GM19397 (cell line): ENCODE results near the gene AIFM2.
"Not testable (repeated sequence)": the region's sequence is repeated elsewhere in the genome, so short reads cannot be mapped to it uniquely, and the experiment has no call there.

ENCODE experiments used
- ATAC-seq: cut with Tn5 transposase; IDR thresholded peaks from one replicate; pipeline ENCODE4 v1.9.1; 2021; ENCODE audit warnings: mild to moderate bottlenecking, moderate library complexity; ENCODE audit not compliant: unreplicated experiment

AIFM2 gene

DNA sequence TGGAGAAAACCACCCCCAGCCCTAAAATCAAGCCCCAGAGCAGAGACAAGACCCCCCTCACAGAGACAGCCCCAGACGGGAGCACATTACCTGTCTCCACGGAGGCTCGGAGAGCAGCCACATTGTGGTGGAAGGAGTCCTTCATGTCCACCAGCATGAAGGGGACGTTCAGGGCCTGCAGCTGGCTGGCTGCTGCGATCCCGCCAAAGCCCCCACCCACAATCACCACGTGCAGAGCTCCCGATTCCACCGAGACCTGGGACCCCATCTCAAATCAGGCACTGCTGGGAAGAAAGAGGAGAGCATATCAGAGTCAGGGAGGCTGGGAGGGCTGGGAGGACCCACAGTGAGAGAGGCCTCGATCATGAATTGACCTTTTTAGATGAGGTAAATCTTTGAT lies 8.8 kb downstream of the AIFM2 start:
- ATAC-seq, result no peak

GRCh38 chr10:70123166-70123565 lies 9.5 kb downstream of the AIFM2 start:
- not testable (repeated sequence) for ATAC-seq

DNA sequence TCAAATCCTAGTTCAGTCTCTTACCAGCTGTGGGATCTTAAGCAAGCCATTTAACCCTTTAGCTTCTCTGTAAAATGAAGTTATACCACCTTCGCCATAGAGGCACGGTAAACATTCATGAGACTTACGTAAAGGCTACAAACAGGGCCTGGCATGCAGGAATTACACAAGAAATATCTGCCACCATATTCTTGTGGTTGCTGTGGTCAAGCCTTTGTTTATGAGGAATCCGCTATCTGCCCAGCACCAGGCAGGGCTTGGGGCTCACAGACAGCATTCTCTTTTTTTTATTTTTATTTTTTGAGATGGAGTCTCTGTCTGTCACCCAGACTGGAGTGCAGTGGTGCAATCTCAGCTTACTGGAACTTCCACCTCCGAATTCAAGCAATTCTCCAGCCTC lies 9.9 kb downstream of the AIFM2 start:
- ATAC-seq, result no peak

GRCh38 chr10:70121281-70121949 lies 11.2 kb downstream of the AIFM2 start:
- no peak for ATAC-seq

DNA sequence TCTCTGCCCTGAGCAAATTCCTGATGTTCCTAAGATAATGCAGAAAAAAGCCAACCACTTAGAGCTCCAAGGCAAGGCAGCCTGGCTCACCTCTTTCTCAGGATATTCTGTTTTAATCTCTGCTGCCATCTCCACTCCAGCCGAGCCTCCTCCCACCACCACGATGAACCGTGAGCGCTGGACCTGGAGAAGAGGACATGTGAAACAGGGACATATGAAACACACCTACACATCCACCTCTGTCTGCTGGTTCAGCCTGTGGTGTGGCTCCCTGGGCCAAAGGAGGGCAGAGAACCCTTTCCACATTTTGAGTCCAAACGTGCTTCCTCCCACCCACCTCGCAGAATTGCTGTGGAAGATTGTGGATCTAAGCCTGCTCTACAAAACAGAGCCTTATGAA lies 12.2 kb downstream of the AIFM2 start:
- no peak for ATAC-seq

GRCh38 chr10:70119623-70120022 lies 13.0 kb downstream of the AIFM2 start:
- no peak for ATAC-seq

DNA sequence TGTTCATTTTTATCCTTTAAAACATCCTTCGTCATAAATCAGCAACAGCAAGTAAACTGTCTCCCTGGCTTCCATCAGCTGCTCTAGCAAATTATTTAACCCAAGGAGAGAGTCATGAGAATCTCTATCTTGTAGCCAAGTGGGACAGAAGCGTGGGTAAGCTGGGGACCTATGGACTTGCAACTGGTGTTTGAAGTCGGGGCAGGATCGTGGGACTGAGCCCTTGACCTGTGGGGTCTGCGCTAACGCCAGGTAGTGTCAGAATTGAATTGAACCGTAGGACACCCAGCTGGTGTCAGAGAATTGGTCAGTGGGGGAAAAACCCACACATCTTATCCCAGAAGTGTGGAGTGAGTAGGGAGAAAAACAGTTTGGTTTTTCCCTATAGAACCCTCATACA lies 13.4 kb downstream of the AIFM2 start:
- ATAC-seq, result no peak

- no peak for ATAC-seq
Measured at GRCh38 chr10:70118196-70118595, 14.4 kb downstream of the AIFM2 start.

GRCh38 chr10:70117646-70118045 lies 15.0 kb downstream of the AIFM2 start:
- ATAC-seq, result no peak

- ATAC-seq, result no peak
Measured at GRCh38 chr10:70115948-70116682, 16.5 kb downstream of the AIFM2 start.

DNA sequence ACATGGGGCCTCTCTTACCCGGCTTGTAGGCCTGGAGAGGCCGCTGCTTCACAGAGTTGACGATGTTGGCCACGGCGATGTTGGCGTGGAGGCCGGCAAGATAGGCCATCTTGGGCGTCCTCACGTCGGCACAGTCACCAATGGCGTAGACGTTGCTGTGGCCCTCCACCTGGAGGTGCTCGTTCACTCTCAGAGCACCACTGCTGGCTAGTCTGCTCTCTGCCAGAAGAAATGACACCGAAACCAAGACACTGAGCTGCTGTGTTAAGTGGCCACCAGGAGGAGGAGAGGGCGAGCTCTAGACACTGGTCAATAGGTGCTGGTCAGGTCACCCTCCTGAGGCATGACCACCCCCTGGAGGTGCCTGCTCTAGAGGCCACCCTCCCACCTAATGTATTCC lies 17.7 kb downstream of the AIFM2 start:
- no peak for ATAC-seq

DNA sequence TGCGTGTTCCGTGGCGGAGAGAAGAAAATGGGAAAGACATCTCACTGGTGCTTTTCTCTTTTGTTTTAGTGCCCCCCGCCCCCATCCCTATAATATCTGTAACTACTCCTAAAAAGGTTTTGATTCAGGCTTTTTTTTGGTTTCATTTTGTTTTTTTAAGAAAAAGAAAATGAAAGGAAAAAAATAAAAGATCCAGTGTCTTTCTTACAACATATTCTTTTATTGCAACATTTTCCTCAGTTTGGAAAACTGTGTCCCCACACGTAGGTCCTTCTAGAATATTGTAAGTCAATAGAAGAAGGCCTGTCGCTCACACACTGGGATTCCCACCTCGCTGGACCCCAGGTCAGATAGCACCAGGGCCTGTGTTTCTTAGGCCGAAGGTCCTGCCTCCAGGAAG lies 20.6 kb downstream of the AIFM2 start:
- ATAC-seq, result no peak

- no peak for ATAC-seq
Measured at GRCh38 chr10:70111496-70111895, 21.1 kb downstream of the AIFM2 start.

DNA sequence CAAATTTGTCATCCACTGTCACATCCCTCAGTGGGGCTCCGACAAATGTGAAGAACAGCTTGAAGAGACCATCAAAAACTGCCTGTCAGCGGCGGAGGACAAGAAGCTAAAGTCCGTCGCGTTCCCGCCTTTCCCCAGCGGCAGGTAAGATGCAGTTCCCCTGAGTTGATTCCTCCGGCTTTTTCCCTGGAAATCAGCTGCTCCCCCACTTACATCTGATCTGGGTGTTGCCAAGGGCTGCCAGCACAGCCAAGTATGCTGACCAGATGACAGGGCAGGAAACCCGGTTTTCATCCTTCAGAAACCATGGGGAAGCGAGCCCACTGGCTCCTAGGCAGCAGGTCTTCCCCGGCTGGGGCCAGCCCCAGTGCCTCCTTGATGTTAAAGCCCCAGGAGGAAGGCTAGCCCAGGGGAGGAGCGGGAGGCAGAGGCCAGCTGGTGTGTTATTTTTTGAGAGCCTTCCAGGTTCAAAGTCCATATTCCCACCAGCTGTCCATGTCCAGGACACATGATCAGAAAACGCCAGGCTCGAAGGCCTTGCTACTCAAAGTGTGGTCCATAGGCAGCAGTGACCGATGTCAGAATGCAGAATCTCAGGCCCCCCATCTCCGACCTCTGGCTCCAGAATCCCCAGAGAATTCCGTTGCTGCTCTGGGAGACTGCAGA lies 23.4 kb downstream of the AIFM2 start:
- no peak for ATAC-seq

- no peak for ATAC-seq
Measured at GRCh38 chr10:70106958-70107791, 25.4 kb downstream of the AIFM2 start.

DNA sequence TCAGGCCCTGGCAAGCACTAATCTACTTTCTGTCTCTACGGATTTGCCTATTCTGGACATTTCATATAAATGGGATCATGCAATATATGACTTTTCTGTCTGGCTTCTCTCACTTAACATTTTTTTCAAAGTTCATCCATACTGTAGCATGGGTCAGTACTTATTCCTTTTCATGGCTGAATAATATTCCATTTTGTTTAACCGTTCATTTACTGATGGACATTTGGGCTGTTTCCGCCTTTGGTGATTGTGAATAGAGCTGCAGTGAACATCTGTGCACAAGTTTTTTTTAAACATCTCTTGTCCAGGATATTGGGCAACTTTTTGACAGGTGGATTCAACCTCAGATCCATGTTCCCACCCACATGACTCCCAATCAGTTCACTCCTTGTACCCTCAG lies 31.0 kb downstream of the AIFM2 start:
- no peak for ATAC-seq

DNA sequence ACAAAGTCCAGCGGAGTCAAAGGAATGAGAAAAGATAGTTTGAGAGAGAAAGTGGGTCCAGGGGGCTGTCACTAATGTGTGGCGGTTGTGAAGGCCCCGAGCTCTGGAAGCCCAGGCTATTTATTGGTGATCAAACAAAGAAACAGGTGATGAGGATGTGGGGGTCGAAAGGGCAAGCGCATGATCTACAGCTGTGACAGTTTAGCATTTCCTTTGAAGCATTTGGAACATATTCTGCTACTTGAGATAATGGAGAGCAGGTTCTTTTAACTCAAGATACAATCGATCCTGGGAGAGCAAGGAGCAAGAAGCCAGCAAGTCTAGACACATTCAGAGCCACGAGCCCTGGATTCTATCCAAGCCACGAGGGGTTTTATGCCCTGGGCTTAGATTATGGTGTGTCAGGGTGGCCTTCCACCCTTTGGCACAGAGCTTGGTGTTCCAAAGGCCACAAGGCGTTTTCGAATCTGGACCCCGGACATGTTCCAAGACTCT lies 31.5 kb downstream of the AIFM2 start:
- not testable (repeated sequence) for ATAC-seq

DNA sequence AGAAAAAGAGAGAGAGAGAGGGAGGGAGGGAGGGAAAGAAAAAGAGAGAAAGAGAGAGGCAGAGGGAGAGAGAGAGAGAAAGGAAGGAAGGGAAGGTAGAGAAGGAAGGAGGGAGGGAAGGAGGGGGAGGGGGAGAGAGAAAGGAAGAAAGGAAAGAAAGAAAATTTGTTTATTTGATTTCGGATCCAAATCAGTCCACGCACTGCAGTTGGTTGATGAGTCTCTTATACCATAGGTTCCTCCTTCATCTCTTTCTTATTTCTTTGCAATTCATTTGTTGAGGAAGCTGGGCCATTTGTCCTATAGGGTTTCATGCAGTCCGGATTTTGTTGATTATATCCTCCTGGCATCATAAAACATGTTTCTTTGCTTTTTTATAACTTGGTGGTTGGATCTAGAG lies 34.4 kb downstream of the AIFM2 start:
- ATAC-seq, result no peak

DNA sequence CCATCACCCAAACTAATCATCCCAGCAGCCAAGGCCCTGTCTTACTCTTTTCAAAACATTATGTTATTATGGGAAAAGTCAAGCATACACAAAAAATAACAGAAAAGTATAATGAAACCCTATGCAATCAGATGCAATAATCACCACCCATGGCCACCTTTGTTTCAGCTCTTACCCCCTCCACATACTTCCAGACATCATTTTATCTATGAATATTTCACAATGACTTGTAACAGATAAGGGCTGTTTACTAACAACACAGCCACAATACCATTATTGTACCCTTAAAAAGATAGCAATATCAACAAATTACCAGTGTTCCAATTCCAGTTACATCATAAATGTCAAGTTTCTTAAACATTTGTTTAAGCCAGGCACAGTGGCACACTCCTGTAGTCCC lies 35.2 kb downstream of the AIFM2 start:
- ATAC-seq, result no peak

DNA sequence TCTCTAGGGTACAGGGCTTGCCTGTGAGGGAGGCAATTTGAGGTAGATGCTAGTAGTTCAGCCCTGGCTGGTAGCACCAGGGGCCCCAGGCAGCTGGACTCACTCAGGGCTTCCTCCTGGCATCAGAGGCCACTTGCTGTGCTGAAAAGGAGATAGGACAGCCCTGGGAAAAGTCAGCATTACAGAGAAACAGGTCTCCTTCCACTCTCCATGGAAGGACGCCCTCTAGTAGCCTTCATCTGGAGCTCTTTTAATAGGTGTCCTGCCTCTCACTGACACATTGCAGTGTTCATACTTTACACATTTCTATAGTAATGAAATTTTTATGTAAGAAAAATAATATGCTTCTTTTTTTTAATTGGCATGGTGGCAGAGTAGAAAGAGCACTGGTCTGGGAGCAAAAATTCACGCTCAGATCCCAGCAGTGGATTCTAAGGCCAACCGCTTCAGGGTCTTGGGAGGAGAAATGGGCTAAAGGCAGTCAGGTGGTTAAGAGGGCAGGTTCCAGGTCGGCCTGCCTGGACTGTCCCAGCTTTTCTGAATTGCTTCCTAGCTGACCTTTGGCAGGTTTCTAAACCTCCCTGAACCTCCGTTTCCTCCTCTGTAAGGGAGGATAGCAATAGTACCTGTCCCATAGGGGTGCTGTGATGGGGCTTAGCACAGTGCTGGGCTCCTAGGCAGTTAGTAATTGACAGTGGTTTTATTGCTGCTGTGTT lies 35.8 kb downstream of the AIFM2 start:
- ATAC-seq, result no peak
